GM23248 (cell line): ENCODE results near the gene HEATR9.

ENCODE experiments used
- EZH2 ChIP-seq: fragments of 200-600 bp; sonication (generic); IDR thresholded peaks from 2 replicates; pipeline ENCODE4 v1.6.1; 2018; ENCODE audit warnings: antibody characterized with exemption, mild to moderate bottlenecking; ENCODE audit not compliant: insufficient read depth, poor library complexity, severe bottlenecking
- EZH2phosphoT487 ChIP-seq: fragments of 200-600 bp; sonication (generic); IDR thresholded peaks from 2 replicates; pipeline ENCODE4 v1.6.1; 2018; ENCODE audit warnings: antibody characterized with exemption, moderate library complexity, mild to moderate bottlenecking, low read depth; ENCODE audit not compliant: insufficient read depth

GRCh38 chr17:35901631-35902175 is 33.0 kb upstream of the HEATR9 start:
- no peak for TF ChIP-seq EZH2
- TF ChIP-seq EZH2phosphoT487: no peak
